Upper lobe of right lung (tissue), 1 donor: ENCODE results near the gene DGKQ. TPM values are rescaled to one million over a fixed set of nuclear protein-coding genes. Genes with fewer than 3 reads are reported as not detected.

Experiments used
- ATAC-seq: fragments of 200-7000 bp; cut with Tn5 transposase; one replicate; pipeline ENCODE4 v1.9.1; 2020; ENCODE audit warnings: mild to moderate bottlenecking, moderate library complexity
- DNase-seq: peaks from one replicate; pipeline ENCODE4 v3.0.0-alpha.2; 2020
- H3K27ac ChIP-seq: fragments of 200-600 bp; one replicate; pipeline ENCODE4 v1.8.0; 2022
- H3K27me3 ChIP-seq: fragments of 200-600 bp; one replicate; pipeline ENCODE4 v1.8.0; 2022; ENCODE audit warnings: mild to moderate bottlenecking
- H3K36me3 ChIP-seq: fragments of 200-600 bp; one replicate; pipeline ENCODE4 v1.8.0; 2022
- H3K4me1 ChIP-seq: fragments of 200-600 bp; one replicate; pipeline ENCODE4 v1.8.0; 2022
- H3K4me3 ChIP-seq: fragments of 200-600 bp; one replicate; pipeline ENCODE4 v1.8.0; 2022; ENCODE audit warnings: mild to moderate bottlenecking
- H3K9me3 ChIP-seq: fragments of 200-600 bp; one replicate; pipeline ENCODE4 v1.8.0; 2022
- CTCF ChIP-seq: fragments of 200-600 bp; IDR thresholded peaks from one replicate; pipeline ENCODE4 v1.8.0; 2022; ENCODE audit warnings: antibody characterized with exemption
- intact Hi-C: fragments of 100-400 bp; cut with DNase I; formaldehyde crosslinking; loops from one replicate; pipeline ENCODE4 v1.11.0; 2022
- total RNA-seq: library from RNA; stranded (reverse); fragmentation: NEBNext Ultra II Directional; extraction: Animal tissue kit (Norgen Biotek cat#: 25700); gene quantifications from one replicate; pipeline ENCODE4 v1.2.1, GENCODE V29; 2021
- donor health status: DM: no; HTN: yes; CAD: no; lungs with severe emphysema.

DGKQ gene
- total RNA-seq, 1 donor from 2014 or later: 19.1 TPM

GRCh38 chr4:909821-910220, 63.5 kb downstream of the DGKQ start:
- ATAC-seq (no peak), DNase-seq (no peak)
- no peaks in the 10 kb centered on the region for H3K9me3 ChIP-seq
- TF ChIP-seq CTCF: no peak
- no peak overlapping the region for H3K4me3 ChIP-seq
- intact Hi-C loops: no loop called here
- peaks cover 6% of the 10 kb centered on the region for H3K4me1 ChIP-seq
- H3K36me3 ChIP-seq: peaks cover 38% of the 10 kb centered on the region
- H3K27me3 ChIP-seq: no peaks in the 10 kb centered on the region
- no peak overlapping the region for H3K27ac ChIP-seq

DNA sequence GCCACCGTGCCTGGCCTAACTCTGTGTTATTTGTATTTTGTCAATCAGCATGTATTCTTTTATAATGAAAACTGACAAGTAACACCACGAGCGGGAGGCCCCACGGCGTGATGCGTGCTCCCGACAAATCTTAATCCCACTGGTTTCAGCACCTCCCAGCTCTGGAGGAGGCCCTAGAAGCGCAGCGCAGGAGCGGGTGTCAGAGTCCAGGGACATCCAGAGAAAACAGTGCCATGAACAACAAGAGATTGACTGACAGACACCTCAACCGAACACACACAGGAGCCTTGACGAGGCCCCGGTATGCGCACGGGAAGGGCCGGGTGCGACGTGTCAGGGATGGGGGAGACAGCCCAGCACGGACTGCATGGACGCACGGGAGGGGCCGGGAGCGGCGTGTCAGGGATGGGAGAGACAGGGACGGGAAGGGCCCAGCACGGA, 64.2 kb downstream of the DGKQ start:
- Histone ChIP-seq H3K4me1 (peaks cover 6% of the 10 kb centered on the region), H3K9me3 (no peaks in the 10 kb centered on the region), H3K27ac (no peak overlapping the region), H3K36me3 (peaks cover 38% of the 10 kb centered on the region), H3K27me3 (no peaks in the 10 kb centered on the region), H3K4me3 (no peak overlapping the region)
- no peak for TF ChIP-seq CTCF
- no peak for DNase-seq
- intact Hi-C loops: no loop called here
- no peak for ATAC-seq

Other genes starting within 250 kb of the DGKQ start
- gene CPLX1, start 147.4 kb downstream of the DGKQ start, total RNA-seq: 5.2 TPM
- 138 TPM for gene GAK, start 41.3 kb downstream of the DGKQ start, total RNA-seq
- gene TMEM175, start 41.1 kb downstream of the DGKQ start, total RNA-seq: 42.4 TPM
- gene IDUA, start 13.5 kb upstream of the DGKQ start, total RNA-seq: 49.2 TPM
- 0.20 TPM for gene SLC26A1, start 19.8 kb upstream of the DGKQ start, total RNA-seq
- 25.2 TPM for gene FGFRL1, start 38.1 kb upstream of the DGKQ start, total RNA-seq
- gene RNF212, start 140.0 kb upstream of the DGKQ start, total RNA-seq: 6.9 TPM
- gene SPON2, start 199.0 kb upstream of the DGKQ start, total RNA-seq: 43.9 TPM